Uterus (tissue), 4 donors: Measurements from ENCODE around the gene CDC42SE2. TPM values are rescaled to one million over a fixed set of nuclear protein-coding genes. Genes with fewer than 3 reads are reported as not detected.
"Not testable (repeated sequence)": the region's sequence is repeated elsewhere in the genome, so short reads cannot be mapped to it uniquely, and the experiment has no call there.

Experiments
- DNase-seq, 2 donors: peaks; one replicate each; pipeline ENCODE4 v3.0.0-alpha.2; 2019 to 2020
- H3K27ac ChIP-seq, 2 donors: fragments of 200-600 bp; sonication (generic); 1 replicate in 1 of 2; 2 replicates in 1 of 2; pipeline ENCODE4 v1.5.1; 2016 to 2018
- H3K27me3 ChIP-seq, 2 donors: fragments of 200-600 bp; sonication (generic); one replicate each; pipeline ENCODE4 v1.5.1; 2018 to 2019; ENCODE audit warnings: control low read depth in 1 of 2
- H3K36me3 ChIP-seq, 2 donors: fragments of 200-600 bp; sonication (generic); one replicate each; pipeline ENCODE4 v1.5.1; 2019; ENCODE audit warnings: control low read depth in 1 of 2
- H3K4me1 ChIP-seq, 2 donors: fragments of 200-600 bp; sonication (generic); one replicate each; pipeline ENCODE4 v1.5.1; 2018 to 2019; ENCODE audit warnings: control low read depth in 1 of 2
- H3K4me3 ChIP-seq, 2 donors: fragments of 200-600 bp; sonication (generic); 1 replicate in 1 of 2; 2 replicates in 1 of 2; pipeline ENCODE4 v1.5.1; 2018 to 2019; ENCODE audit warnings: mild to moderate bottlenecking in 1 of 2
- H3K9me3 ChIP-seq, 2 donors: fragments of 200-600 bp; sonication (generic); one replicate each; pipeline ENCODE4 v1.5.1; 2019; ENCODE audit warnings: control low read depth in 1 of 2
- CTCF ChIP-seq, 4 experiments: fragments of 200-600 bp in 2 of 4; fragments of 450-650 bp in 2 of 4; sonication (generic) in 2 of 4; IDR thresholded peaks; one replicate each; pipeline ENCODE4 v1.5.1; 2016 to 2019; ENCODE audit warnings: antibody characterized with exemption in 4 of 4, mild to moderate bottlenecking in 2 of 4, moderate library complexity in 1 of 4
- POLR2A ChIP-seq, 2 donors: fragments of 450-650 bp; IDR thresholded peaks; one replicate each; pipeline ENCODE4 v1.6.1; 2016; ENCODE audit warnings: antibody characterized with exemption in 2 of 2, mild to moderate bottlenecking in 1 of 2, moderate library complexity in 1 of 2
- intact Hi-C: fragments of 100-400 bp; cut with DNase I; formaldehyde crosslinking; loops from one replicate; pipeline ENCODE4 v1.15.1; 2023; ENCODE audit warnings: low total_unique reads
- total RNA-seq, 4 donors: library from RNA; depleted of rRNA in 3 of 4; stranded (reverse); fragments of >200 nt in 3 of 4; gene quantifications; one replicate each; pipeline versions ENCODE4 v1.1.0 to v1.2.4, GENCODE V29; 2014 to 2023
- donor health status: DM: yes; HTN: yes; CAD: no.

Gene CDC42SE2
- total RNA-seq, 4 donors from 2014 or later: 4.6 to 62.8 (median 21.9) TPM

- Histone ChIP-seq H3K27me3 (no peaks in the 10 kb centered on the region), H3K27ac (no peak overlapping the region), H3K36me3 (no peaks in the 10 kb centered on the region), H3K4me1 (no peaks in the 10 kb centered on the region), H3K9me3 (no peaks in the 10 kb centered on the region), H3K4me3 (no peak overlapping the region)
- TF ChIP-seq CTCF (IDR thresholded peaks at IDR 0.05): no peak
- TF ChIP-seq POLR2A (IDR thresholded peaks at IDR 0.05): no peak
- intact Hi-C loops: no loop called here
- no peak for DNase-seq
Measured at GRCh38 chr5:131377785-131378325, 114.0 kb downstream of the CDC42SE2 start.

- DNase-seq: no peak
- Histone ChIP-seq H3K36me3 (no peaks in the 10 kb centered on the region), H3K27ac (peak overlapping the region in 1 of 2 donors; percentile 53), H3K4me1 (no peaks in the 10 kb centered on the region), H3K4me3 (no peak overlapping the region), H3K27me3 (no peaks in the 10 kb centered on the region), H3K9me3 (no peaks in the 10 kb centered on the region)
- TF ChIP-seq CTCF (IDR thresholded peaks at IDR 0.05): no peak
- TF ChIP-seq POLR2A (IDR thresholded peaks at IDR 0.05): no peak
- intact Hi-C loops: no loop called here
Measured at GRCh38 chr5:131378721-131379541, 115.1 kb downstream of the CDC42SE2 start.

DNA sequence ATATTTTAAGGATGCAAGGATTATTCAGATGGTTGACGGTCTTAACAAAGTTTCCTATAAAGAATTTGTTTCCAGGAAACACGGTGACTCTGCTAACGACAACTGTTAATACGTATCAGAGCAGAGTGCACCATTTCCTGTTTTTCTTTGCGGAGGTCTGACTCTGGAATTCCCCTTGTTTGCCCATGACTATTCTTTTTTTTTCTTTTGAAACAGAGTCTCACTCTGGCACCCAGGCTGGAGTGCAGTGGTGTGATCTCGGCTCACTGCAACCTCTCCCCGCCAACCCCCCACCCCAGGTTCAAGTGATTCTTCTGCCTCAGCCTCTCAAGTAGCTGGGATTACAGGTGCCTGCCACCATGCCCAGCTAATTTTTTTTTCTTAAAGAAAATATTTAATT lies 115.9 kb downstream of the CDC42SE2 start:
- no peak overlapping the region for H3K4me3 ChIP-seq
- TF ChIP-seq POLR2A (IDR thresholded peaks at IDR 0.05) (no peak), CTCF (IDR thresholded peaks at IDR 0.05) (no peak)
- H3K27ac ChIP-seq: peak overlapping the region in 1 of 2 donors; percentile 53
- intact Hi-C loops: no loop called here
- no peak for DNase-seq
- H3K27me3 ChIP-seq: no peaks in the 10 kb centered on the region
- H3K4me1 ChIP-seq: no peaks in the 10 kb centered on the region
- no peaks in the 10 kb centered on the region for H3K9me3 ChIP-seq
- no peaks in the 10 kb centered on the region for H3K36me3 ChIP-seq

DNA sequence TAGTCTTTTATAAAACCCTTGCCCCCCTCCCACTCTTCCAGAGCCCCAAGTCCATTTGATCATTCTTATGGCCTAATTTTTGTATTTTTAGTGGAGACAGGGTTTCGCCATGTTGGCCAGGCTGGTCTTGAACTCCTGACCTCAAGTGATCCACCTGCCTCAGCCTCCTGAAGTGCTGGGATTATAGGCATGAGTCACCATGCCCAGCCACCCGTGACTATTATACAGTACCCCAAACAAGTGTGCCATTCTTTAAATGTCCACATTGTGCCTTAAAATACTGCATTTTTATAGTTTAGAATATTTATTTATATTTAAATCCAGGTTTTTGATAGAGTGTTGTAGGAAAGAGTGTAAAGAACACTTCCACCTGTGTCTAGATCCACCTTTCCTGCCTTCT lies 116.4 kb downstream of the CDC42SE2 start:
- H3K27me3 ChIP-seq, intact Hi-C loops, DNase-seq, H3K4me3 ChIP-seq, H3K4me1 ChIP-seq, H3K36me3 ChIP-seq, H3K9me3 ChIP-seq: not testable (repeated sequence)
- H3K27ac ChIP-seq: peak overlapping the region in 1 of 2 donors; percentile 53

- intact Hi-C loops: no loop called here
- no peak for DNase-seq
- no peak overlapping the region for H3K27ac ChIP-seq
- H3K4me3 ChIP-seq: no peak overlapping the region
- no peaks in the 10 kb centered on the region for H3K9me3 ChIP-seq
- TF ChIP-seq POLR2A (IDR thresholded peaks at IDR 0.05): no peak
- no peak for TF ChIP-seq CTCF (IDR thresholded peaks at IDR 0.05)
- H3K36me3 ChIP-seq: no peaks in the 10 kb centered on the region
- no peaks in the 10 kb centered on the region for H3K4me1 ChIP-seq
- H3K27me3 ChIP-seq: no peaks in the 10 kb centered on the region
Measured at GRCh38 chr5:131381021-131381420, 117.2 kb downstream of the CDC42SE2 start.
